Skin epidermis (tissue), 12 donors: Measurements from ENCODE around the gene SP2.
A peak's percentile ranks its signal among the peaks of the same experiment; 100 is the strongest.

Source experiments
- H3K27ac ChIP-seq, 21 experiments: fragments of 200-600 bp; sonication (generic) in 11 of 21; one replicate each; pipeline ENCODE4 v1.5.0; 2020; ENCODE audit warnings: mild to moderate bottlenecking in 3 of 21, inconsistent platforms in 2 of 21, moderate library complexity in 2 of 21
- H3K4me3 ChIP-seq, 7 experiments: fragments of 200-600 bp; sonication (generic) in 2 of 7; one replicate each; pipeline ENCODE4 v1.5.0; 2020; ENCODE audit warnings: inconsistent platforms in 2 of 7, mild to moderate bottlenecking in 2 of 7, moderate library complexity in 1 of 7

The SP2 gene

DNA sequence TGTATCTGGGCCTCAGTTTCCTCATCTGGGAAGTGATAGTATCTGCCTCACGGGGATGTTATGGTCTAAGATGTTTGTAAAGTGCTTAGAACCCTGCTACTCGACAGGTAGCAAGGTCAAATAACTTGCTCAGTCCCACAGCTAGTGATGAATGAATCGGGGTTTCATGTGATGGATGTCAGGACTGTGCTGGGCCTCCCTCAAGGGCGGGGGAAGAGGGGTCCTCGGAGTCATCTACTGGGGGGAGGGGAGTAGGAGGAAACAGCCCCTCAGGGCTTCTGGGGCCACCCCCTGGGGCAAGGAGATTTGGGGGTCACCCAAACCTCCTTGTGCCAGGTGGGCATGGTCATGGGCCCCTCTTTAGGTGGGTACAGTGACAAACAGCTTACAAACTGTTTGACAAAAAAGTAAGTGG lies 46.1 kb downstream of the SP2 start:
- H3K4me3 ChIP-seq: peak overlapping the region; percentile 58 to 97 (median 81)
- H3K27ac ChIP-seq: peak overlapping the region in 19 of 21 experiments; percentile 67 to 93 (median 83)

DNA sequence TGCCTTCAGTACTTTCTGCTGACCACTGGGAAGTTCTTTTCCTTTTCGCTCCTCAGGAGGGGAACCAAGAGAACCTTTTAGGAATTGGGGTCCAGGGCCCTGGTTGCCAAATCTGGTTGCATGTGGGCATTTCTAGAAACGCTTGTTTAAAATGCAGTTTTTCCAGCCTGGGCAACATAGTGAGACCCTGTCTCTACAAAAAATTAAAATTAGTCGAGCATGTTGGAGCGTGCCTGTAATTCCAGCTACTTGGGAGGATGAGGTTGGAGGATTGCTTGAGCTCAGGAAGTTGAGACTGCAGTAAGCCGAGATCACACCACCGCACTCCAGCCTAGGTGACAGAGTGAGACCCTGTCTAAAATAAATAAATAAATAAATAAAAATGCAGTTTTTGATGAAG lies 46.5 kb downstream of the SP2 start:
- Histone ChIP-seq H3K4me3 (peak overlapping the region in 3 of 7 experiments; percentile 58 to 89 (median 78)), H3K27ac (peak overlapping the region in 5 of 21 experiments; percentile 73 to 93 (median 83))

DNA sequence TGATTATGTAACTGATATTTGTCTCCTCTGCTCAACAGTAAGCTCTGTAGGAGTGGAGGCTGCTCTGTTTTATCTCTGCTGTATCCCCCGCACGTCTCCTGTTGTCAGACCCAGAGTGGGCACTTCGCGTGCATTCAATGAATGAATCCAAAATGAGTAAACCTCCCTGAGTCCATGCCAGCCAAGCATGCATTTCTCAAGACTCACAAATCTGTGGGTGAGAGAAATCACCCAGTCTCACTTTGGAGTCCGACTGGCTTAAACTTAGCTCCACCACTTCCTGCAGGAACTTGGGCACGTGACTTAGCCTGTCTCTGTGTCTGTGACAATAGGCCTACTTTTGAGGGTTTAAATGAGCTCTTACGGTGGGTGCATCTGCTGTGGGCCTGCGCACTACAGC lies 49.0 kb downstream of the SP2 start:
- no peak overlapping the region for H3K4me3 ChIP-seq
- H3K27ac ChIP-seq: peak overlapping the region in 5 of 21 experiments; percentile 17 to 69 (median 33)

DNA sequence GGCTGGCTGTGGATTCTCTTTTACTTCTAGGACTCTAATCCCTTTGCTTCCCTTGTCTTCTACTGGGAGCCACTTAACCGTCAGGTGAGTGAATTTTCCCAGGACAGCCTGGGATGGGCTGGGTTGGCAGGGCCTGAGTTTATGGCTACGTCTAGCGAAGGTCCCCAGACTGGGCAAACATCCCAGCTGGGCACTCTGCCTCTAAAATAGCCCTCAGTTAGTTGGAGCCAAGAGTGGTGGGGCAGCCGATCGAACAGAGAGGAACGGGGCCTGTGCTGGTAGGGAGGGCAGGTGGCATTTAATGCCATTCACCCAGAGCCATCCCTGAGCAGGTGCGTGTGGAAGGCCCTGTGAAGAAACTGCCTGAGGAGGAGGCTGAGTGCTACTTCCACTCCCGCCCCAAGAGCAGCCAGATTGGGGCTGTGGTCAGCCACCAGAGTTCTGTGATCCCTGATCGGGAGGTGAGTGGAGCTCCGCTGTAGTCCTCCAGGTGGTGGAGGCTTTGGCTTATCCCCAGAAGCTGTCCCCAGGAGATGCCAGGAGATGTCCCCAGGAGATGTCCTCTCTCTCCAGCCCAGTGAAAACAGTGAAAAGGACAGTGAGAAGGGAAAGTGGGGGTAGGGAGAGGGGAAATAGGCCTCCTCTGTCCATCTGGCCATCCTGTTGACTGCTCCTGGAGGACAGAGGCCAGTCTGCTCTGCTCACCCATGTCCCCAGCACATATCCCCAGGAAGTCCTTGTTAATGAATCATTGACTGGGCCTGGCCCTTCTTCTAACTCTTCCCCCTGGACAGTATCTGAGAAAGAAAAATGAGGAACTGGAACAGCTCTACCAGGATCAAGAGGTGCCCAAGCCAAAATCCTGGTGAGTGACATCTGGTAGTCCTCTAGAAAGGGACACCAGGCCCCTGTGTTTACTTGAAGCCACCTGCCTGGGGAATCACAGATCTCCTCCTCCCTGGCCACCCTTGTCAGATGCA lies 49.8 kb downstream of the SP2 start:
- no peak overlapping the region for H3K4me3 ChIP-seq
- H3K27ac ChIP-seq: peak overlapping the region in 9 of 21 experiments; percentile 7 to 69 (median 33)

DNA sequence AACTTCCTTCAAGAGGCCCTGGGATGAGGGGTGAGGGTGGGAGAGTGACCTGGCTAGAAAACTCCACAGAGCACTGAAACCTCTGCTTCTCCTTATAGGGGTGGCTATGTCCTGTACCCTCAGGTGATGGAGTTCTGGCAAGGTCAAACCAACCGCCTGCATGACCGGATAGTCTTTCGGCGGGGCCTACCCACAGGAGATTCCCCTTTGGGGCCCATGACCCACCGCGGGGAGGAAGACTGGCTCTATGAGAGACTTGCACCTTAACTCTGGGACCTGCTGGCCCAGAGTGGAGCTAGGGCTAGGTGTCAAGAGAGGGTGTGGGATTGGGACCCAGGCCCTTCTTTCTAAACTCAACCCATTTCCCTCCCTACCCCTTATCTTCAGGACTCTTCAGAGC lies 50.5 kb downstream of the SP2 start:
- Histone ChIP-seq H3K27ac (peak overlapping the region in 5 of 21 experiments; percentile 7 to 69 (median 47)), H3K4me3 (no peak overlapping the region)

DNA sequence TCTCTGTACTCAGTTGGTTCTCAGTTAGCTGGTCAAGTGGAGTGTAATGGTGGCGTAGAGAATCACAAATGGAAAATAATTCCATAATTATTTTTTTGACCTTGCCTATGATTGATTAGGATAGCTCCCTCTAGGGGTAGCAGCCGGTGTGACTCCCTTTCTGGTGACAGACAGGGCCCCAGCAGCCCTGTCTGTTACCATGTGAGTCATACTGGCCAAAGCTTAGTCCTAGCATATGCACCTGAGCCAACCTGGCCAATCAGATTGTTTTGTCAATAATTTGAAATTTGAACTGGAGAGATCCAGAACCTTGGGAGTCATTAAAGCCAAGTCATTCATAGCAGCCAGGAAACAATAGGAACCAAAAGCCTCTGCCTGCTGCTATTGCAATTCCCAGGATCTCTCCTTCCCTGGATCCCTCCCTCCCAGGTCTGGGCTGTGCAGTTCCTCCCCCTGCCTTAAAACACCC lies 50.9 kb downstream of the SP2 start:
- H3K27ac ChIP-seq: peak overlapping the region in 3 of 21 experiments; percentile 37 to 69 (median 47)
- H3K4me3 ChIP-seq: no peak overlapping the region

DNA sequence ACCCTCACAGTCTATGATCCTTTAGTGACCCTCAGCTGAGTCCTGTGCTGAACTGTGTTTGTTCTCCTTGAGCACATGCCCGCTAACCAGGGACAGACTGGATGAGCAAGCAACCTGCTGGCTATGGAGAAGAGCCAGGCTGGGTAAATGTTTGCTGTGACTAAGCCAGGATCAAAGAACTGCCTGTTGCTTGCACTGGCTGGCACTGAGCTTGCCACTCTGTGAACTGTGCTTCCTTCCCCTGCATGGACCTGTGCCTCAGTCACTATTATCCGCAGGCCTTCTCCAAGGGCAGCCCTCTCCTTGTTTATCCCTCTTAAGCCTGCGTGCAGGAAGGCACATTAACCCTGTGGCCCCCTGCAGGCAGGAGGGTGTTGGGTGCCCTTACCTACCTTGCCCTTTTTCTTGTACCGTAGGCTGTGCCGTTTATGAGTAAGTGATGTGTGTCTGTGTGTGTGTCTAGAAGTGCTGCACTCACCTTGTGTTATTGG lies 52.7 kb downstream of the SP2 start:
- Histone ChIP-seq H3K27ac (peak overlapping the region in 8 of 21 experiments; percentile 14 to 75 (median 54)), H3K4me3 (no peak overlapping the region)

DNA sequence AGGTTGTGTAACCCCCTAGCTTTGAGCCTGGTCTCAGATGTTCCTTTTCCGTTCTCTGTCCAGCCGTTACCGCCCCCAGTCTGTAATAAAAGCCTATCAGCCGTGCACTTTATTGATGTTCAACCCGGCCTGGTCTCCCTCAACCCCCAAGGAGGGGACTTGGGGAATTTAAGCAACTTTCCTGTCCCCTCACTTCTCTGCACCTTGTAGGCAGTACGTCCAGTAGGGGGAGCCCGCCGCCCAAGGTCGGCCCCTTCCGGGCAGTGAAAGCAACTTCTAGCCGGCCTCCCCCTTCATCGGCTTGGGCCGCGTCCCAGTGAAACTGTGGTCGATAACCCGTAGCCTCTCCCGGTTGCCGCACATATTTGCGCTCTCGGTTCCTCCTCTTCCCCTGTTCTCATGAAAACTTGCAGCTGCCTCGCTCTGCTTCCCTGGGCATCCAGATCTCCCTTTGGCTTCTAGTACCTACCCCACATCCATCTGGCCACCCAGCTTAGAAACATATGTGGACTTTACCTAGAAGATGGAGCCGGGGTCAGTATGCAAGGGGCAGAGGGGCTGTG lies 53.2 kb downstream of the SP2 start:
- H3K4me3 ChIP-seq: peak overlapping the region in 3 of 7 experiments; percentile 8 to 30 (median 17)
- peak overlapping the region in 16 of 21 experiments; percentile 0 to 75 (median 54) for H3K27ac ChIP-seq

DNA sequence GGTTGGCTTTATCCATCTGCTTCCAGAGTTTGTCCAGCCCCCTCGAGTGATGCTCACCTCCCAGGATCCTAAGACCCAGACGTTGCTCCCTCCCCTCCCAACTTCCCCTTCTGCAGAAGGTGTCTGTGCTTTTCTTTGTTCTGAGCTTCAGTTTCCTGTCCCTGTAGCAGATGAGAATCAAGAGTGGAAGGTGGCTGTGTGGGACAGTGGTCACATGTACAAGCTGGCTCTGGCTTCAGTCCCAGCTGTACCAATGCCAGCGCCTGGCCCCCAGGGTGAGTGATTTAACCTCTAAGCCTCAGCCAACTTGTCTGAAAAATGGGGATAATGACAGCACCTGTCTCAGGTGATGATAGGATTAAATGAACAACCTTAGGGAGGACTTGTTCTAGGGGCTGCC lies 53.9 kb downstream of the SP2 start:
- Histone ChIP-seq H3K27ac (peak overlapping the region in 15 of 21 experiments; percentile 0 to 75 (median 54)), H3K4me3 (no peak overlapping the region)

DNA sequence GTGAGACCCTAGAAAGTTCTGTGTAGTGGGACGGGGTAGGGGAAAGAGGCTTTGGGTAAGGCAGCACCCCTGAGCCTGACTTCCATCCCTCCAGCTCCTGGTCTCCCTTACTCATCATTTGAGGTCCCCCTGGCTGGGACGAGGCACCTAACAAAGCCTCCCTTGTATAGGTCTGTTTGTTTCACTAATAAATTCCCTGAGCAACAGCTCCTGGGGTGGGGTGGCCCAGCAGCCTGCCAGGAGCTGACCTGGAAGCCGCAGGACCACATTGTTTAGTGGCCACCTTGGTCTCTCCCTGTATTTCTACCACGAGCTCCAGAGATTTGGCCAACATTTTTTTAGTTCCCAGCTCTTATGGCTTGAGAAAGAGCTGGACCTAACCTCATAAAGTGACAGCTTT lies 54.4 kb downstream of the SP2 start:
- peak overlapping the region in 3 of 21 experiments; percentile 31 to 54 (median 42) for H3K27ac ChIP-seq
- no peak overlapping the region for H3K4me3 ChIP-seq

DNA sequence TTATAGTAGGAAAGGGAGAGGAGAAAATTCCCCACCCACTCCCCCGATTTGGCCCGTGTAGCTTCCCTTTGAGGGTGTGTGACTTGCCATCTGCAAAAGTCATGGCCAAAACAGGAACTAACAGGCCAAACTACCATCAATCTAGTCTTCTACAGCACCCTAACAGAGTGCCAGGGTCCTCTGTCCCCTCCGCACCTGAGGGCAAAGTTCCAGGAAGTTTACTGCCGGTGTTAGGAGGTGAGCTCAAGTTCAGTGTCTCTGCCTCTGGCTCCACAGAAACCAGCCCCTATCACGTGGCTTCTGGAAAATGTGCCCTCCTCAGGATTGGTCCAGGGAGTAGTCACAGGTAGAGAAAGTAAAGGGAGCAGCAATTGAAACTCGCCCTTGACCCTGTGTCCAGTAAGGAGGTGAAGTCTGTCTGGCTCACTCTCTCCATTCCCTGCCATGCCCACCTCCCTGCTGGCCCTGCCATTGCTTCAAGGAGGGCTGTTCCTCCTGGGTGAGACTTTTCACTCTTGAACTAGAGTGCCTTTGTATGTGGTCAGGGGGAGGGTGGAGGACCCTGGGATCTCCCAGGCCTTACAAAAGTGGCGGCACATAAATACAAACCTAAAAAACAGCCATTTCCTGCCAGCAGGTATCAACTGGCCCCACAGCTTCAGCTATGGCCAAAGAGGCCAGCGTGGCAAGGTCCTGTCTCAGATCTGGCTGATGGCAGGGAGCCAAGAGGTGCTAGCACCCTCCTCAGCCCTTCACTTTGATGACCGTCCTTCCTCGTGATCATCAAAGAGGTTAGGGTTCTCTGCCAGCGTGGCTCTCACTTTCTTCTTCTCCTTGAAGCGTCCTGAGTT lies 56.4 kb downstream of the SP2 start:
- Histone ChIP-seq H3K27ac (no peak overlapping the region), H3K4me3 (no peak overlapping the region)

DNA sequence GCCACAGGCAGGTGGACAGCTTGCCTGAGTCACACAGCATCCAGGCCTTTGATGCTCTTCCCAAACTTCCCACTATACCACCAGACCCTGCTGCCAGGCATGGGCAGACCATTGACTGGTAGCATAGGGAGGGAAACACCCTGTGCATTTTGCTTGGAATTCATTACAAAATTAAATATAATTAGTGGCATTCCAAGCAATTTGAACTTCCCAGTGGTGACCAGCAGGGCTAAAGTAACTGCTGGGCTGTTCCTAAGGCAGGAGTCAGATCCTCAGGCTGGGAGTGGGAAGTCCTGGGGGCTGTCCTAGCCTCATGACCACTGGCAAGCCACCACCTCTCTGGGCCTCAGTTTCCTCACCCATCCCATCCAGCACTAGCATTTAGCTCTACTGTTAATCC lies 57.9 kb downstream of the SP2 start:
- H3K4me3 ChIP-seq: no peak overlapping the region
- H3K27ac ChIP-seq: peak overlapping the region in 1 of 21 experiments; percentile 16

DNA sequence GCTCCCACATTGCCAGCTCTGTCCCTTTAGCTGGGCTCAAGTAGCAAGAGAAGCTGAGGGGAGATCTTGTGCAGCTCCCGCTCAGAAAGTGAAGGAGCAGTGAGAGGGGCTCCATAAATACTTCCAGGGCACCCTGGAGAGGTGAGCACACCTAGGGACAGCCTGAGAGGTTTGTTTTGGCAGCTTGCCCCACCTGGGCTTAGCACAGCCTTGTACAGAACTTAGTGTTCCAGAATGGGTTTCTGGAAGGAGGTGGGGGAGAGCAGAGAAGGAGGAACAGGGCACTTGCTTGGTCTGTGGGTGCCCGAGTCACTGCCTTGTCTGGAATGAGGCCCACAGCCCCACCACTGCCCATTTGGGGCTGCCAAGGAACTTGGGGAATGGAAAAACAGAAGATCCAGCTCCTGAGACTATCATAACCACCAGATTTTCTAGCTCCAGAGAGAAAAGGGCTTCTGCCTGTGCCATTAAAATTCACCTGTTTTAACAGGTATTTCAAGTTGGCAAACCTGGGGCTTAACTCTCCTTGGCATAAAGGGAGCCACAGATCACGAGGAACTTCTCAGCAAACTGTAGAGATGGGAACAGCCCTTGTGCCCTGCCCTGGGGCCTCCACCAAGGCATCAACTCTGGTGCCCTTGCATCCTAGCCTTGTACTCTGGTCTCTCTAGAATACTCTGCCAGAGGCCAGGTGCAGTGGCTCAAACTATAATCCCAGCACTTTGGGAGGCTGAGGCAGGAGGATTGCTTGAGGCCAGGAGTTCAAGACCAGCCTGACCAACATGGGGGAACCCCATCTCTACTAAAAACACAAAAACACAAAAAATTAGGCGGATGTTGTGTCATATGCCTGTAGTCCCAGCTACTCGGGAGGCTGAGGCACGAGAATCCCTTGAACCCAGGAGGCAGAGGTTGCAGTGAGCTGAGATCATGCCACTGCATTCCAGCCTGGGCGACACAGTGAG lies 59.7 kb downstream of the SP2 start:
- no peak overlapping the region for H3K27ac ChIP-seq
- H3K4me3 ChIP-seq: no peak overlapping the region

DNA sequence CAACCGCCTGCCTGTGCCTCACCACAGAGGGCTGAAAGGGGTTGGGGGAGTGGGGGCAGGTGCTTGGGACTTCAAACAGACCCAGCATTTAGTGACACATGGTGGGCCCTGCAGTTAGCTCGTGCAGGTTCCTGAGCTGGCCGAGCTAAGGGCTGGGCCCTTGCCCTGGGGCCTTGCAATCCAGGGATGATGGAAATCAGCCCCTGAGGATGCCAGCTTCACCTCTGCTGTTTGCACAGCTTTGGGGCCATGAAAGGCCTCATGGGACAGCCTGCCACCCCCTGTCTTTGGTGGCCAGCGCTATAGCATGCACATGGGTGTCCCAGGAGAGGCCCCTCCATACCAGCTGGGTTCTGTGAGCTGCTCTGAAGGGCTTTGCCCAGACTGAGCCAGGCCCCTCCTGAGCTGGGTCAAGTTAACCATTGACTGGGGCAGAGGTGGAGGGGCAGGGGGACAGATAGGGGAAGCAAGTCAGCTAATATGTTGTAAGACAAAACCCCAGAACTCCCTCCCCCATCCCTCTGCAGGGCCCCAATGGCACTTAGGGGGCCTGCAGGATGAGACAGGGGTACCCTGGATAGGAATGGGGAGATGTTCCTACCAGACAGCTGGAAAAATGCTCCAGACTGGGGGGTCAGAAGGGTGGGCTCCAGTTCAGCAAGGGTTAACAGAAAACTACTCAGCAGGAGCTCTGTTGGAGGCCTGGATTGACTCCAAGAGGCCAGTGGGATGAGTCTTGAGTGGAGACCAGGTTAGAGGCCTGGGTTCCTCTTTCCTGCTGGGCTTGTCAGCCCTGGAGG lies 61.0 kb downstream of the SP2 start:
- peak overlapping the region in 5 of 21 experiments; percentile 8 to 61 (median 37) for H3K27ac ChIP-seq

DNA sequence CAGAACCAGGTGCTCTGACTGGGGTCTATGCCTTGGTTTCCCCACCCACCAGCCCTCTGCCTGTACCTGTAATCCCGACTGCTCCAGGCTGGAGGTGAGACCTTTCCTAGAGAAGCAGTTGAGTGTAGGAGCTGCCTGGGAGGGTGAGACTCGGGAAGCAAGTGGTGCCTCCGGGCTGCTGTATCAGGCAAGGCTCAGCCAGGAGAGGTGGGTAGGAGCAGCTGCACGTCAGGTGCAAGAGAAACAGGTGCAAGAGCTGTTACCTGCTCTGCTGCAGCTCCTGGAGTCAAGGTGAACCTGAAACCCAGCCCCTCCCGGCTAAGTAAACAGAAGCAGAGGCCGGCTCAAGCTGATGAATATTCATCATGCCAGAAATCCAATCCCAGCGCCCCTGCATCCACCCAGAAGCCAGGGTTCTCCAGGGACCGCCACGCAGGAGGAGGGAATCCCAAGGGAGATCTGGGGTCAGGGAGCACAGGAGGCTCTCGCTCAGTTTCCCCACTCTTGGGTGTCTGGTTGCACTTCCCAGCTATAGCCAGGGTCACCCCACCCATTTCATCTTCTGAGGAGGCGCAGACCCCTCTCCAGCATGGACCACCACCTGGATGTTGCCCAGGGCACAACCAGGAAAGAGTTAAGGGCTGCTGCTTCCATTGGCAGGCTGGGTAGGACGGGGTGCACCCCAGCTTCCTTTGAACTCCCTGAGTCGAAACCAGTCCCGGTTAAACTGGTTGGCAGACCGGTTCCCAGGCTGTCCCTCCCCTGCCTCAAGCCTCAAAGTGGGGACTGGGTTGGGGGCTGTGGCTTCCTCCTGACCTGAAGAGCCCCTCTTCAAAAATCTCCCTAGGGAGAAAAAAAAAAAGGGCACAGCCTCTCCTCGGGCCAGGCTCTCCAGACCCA lies 61.8 kb downstream of the SP2 start, which contains the start of gene PRR15L:
Gene PRR15L (minus strand): TSS at position 293 of the 900 bp plus-strand sequence. CDS start 4,649 bp downstream, outside the sequence.
- Histone ChIP-seq H3K4me3 (peak within 1 kb of the TSS in 1 of 7 experiments; percentile 6), H3K27ac (peak within 1 kb of the TSS in 6 of 21 experiments; percentile 8 to 61 (median 26))

More for the DNA sequence above, 61.0 kb downstream of the SP2 start:
- peak overlapping the region in 1 of 7 experiments; percentile 6 for H3K4me3 ChIP-seq
